OCI-LY3 (cell line): ENCODE results near the gene PAF1.

Source experiments
- CTCF ChIP-seq: fragments of 200-600, 300-600 bp; sonication (generic); IDR thresholded peaks from 2 replicates; pipeline ENCODE4 v1.5.1; 2014; ENCODE audit warnings: antibody characterized with exemption, low read length, low read depth
- EZH2phosphoT487 ChIP-seq: fragments of 200-600 bp; shearing (Covaris generic); IDR thresholded peaks from 2 replicates; pipeline ENCODE4 v1.6.1; 2018; ENCODE audit warnings: antibody characterized with exemption, mixed run types, low read depth

GRCh38 chr19:39433480-39434079 lies 42.7 kb upstream of the PAF1 start:
- no peak for TF ChIP-seq CTCF
- no peak for TF ChIP-seq EZH2phosphoT487
